ENCODE results near the gene NT5DC4. TPM values are rescaled to one million over a fixed set of nuclear protein-coding genes. Genes with fewer than 3 reads are reported as not detected.
"Not testable (repeated sequence)": the region's sequence is repeated elsewhere in the genome, so short reads cannot be mapped to it uniquely, and the experiment has no call there.

Gene NT5DC4
- total and polyA plus RNA-seq, 3 donors from 2014 or later: 2.8 to 4.2 (median 2.9) TPM

DNA sequence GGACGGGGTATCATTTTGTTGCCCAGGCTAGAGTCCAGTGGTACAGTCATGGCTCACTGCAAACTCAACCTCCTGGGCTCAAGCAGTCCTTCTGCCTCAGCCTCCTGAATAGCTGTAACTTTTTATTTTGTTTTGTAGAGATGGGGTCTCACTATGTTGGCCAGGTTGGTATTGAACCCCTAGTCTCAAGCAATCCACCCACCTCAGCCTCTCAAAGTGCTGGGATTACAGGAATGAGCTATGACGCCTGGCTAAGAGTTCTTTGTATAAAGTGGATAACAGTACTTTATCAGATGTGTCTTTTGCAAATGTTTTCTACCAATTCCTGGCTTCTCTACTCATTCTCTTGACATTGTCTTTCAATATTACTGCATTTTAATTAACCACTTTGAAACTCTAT, 17.1 kb upstream of the NT5DC4 start:
- Histone ChIP-seq H3K4me3 (no peak overlapping the region), H3K9me3 (no peaks in the 10 kb centered on the region), H3K27me3 (no peaks in the 10 kb centered on the region), H3K27ac (no peak overlapping the region), H3K36me3 (ENCODE audit: low read depth, missing control alignments) (no peaks in the 10 kb centered on the region), H3K4me1 (no peaks in the 10 kb centered on the region)
- TF ChIP-seq, protein P1, sequence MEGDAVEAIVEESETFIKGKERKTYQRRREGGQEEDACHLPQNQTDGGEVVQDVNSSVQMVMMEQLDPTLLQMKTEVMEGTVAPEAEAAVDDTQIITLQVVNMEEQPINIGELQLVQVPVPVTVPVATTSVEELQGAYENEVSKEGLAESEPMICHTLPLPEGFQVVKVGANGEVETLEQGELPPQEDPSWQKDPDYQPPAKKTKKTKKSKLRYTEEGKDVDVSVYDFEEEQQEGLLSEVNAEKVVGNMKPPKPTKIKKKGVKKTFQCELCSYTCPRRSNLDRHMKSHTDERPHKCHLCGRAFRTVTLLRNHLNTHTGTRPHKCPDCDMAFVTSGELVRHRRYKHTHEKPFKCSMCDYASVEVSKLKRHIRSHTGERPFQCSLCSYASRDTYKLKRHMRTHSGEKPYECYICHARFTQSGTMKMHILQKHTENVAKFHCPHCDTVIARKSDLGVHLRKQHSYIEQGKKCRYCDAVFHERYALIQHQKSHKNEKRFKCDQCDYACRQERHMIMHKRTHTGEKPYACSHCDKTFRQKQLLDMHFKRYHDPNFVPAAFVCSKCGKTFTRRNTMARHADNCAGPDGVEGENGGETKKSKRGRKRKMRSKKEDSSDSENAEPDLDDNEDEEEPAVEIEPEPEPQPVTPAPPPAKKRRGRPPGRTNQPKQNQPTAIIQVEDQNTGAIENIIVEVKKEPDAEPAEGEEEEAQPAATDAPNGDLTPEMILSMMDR (IDR thresholded peaks at IDR 0.05): no peak
- no peak for TF ChIP-seq POLR2A (IDR thresholded peaks at IDR 0.05)
- intact Hi-C loops (cut with DNase I; ENCODE audit: low total_unique reads): no loop called here
- DNase-seq: no peak
- WGBS, 2 donors: 36 to 70% methylated on average over 2 of the region's 2 CpGs

- DNase-seq: no peak
- intact Hi-C loops (cut with DNase I; ENCODE audit: low total_unique reads): no loop called here
- 88 to 89% methylated on average over 4 of the region's 4 CpGs for WGBS, 2 donors
- Histone ChIP-seq H3K27ac (no peak overlapping the region), H3K4me1 (no peaks in the 10 kb centered on the region), H3K36me3 (ENCODE audit: low read depth, missing control alignments) (no peaks in the 10 kb centered on the region), H3K4me3 (no peak overlapping the region), H3K27me3 (no peaks in the 10 kb centered on the region), H3K9me3 (no peaks in the 10 kb centered on the region)
- TF ChIP-seq POLR2A (IDR thresholded peaks at IDR 0.05): no peak
- TF ChIP-seq, protein P1 (IDR thresholded peaks at IDR 0.05): no peak
Observed at GRCh38 chr2:112705575-112705974, 15.2 kb upstream of the NT5DC4 start.

GRCh38 chr2:112706170-112706664, 14.6 kb upstream of the NT5DC4 start:
- no peaks in the 10 kb centered on the region for H3K27me3 ChIP-seq
- H3K9me3 ChIP-seq: no peaks in the 10 kb centered on the region
- no peak for DNase-seq
- no peak overlapping the region for H3K4me3 ChIP-seq
- H3K36me3 ChIP-seq (ENCODE audit: low read depth, missing control alignments): no peaks in the 10 kb centered on the region
- TF ChIP-seq POLR2A (IDR thresholded peaks at IDR 0.05): no peak
- TF ChIP-seq, protein P1 (IDR thresholded peaks at IDR 0.05): no peak
- WGBS, 2 donors: 46 to 58% methylated on average over 5 of the region's 5 CpGs
- no peak overlapping the region for H3K27ac ChIP-seq
- intact Hi-C loops (cut with DNase I; ENCODE audit: low total_unique reads): no loop called here
- H3K4me1 ChIP-seq: no peaks in the 10 kb centered on the region

GRCh38 chr2:112706947-112707346, 13.9 kb upstream of the NT5DC4 start:
- DNase-seq; H3K36me3 ChIP-seq (ENCODE audit: low read depth, missing control alignments); H3K9me3 ChIP-seq; H3K27me3 ChIP-seq; H3K4me1 ChIP-seq; intact Hi-C loops (cut with DNase I; ENCODE audit: low total_unique reads); H3K4me3 ChIP-seq; H3K27ac ChIP-seq: not testable (repeated sequence)
- 84 to 91% methylated on average over 9 of the region's 9 CpGs for WGBS, 2 donors

GRCh38 chr2:112708968-112709367, 11.9 kb upstream of the NT5DC4 start:
- Histone ChIP-seq H3K4me1 (peaks cover 7% of the 10 kb centered on the region), H3K27me3 (no peaks in the 10 kb centered on the region), H3K36me3 (ENCODE audit: low read depth, missing control alignments) (no peaks in the 10 kb centered on the region), H3K9me3 (no peaks in the 10 kb centered on the region), H3K4me3 (no peak overlapping the region), H3K27ac (no peak overlapping the region)
- 71 to 79% methylated on average over 10 of the region's 10 CpGs for WGBS, 2 donors
- intact Hi-C loops (cut with DNase I; ENCODE audit: low total_unique reads): no loop called here
- DNase-seq: no peak
- TF ChIP-seq, protein P1 (IDR thresholded peaks at IDR 0.05): no peak
- TF ChIP-seq POLR2A (IDR thresholded peaks at IDR 0.05): no peak

All from testis (tissue), 3 donors.